IPS DF 6.9 (cell line): Measurements from ENCODE around the gene SAXO2.
"Not testable (repeated sequence)": the region's sequence is repeated elsewhere in the genome, so short reads cannot be mapped to it uniquely, and the experiment has no call there.

ENCODE experiments used
- DNase-seq: peaks from one replicate; pipeline ENCODE4 v3.0.0-alpha.2; 2013; ENCODE audit warnings: low read depth, low spot score
- H3K27ac ChIP-seq: one replicate; pipeline ENCODE4 v1.5.1; 2013; ENCODE audit warnings: low read length, control low read depth
- H3K27me3 ChIP-seq: 2 replicates; pipeline ENCODE4 v1.6.1; 2013; ENCODE audit warnings: mild to moderate bottlenecking, low read length; ENCODE audit not compliant: control insufficient read depth, insufficient read depth
- H3K36me3 ChIP-seq: 2 replicates; pipeline ENCODE4 v1.6.1; 2013; ENCODE audit warnings: low read length; ENCODE audit not compliant: control insufficient read depth, insufficient read depth
- H3K4me1 ChIP-seq: 2 replicates; pipeline ENCODE4 v1.6.1; 2013; ENCODE audit warnings: low read length; ENCODE audit not compliant: control insufficient read depth, insufficient read depth
- H3K4me3 ChIP-seq: 2 replicates; pipeline ENCODE4 v1.5.1; 2013; ENCODE audit warnings: mild to moderate bottlenecking, low read length
- H3K9me3 ChIP-seq: 2 replicates; pipeline ENCODE4 v1.6.1; 2013; ENCODE audit warnings: low read length, inconsistent platforms; ENCODE audit not compliant: control insufficient read depth, insufficient read depth
- WGBS: extraction: QIAGEN DNeasy Blood & Tissue Kit; methylation state at CpG from one replicate; pipeline ENCODE4 v1.1.7; 2013; ENCODE audit warnings: mixed read lengths, missing lambda C conversion rate; ENCODE audit not compliant: insufficient read length, insufficient coverage; 5-methylcytosine and 5-hydroxymethylcytosine counted together

Gene SAXO2

DNA sequence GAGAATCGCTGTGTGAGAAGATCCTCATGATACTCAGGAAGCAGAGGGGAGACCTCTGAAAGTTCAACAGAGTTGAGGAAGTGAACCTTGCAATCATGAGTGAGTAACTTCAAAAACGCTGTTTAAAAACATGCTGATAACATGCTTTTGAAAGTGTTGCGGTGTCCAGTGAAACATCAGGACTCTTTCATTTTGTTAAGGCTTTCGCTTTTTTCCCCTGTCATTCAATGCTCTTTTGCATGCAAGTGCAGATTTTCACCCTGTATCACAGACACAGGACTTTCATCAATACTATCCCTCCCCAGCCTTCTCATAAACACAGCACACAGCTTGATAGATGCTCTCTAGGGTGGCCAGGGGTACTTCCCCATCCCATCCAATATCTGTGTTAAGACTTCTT is 23.9 kb downstream of the SAXO2 start:
- not testable (repeated sequence) for H3K36me3 ChIP-seq, H3K4me3 ChIP-seq, H3K27ac ChIP-seq, H3K9me3 ChIP-seq, H3K4me1 ChIP-seq, DNase-seq, H3K27me3 ChIP-seq
- WGBS, result no CpG with 5 or more reads among the region's 4 CpGs

DNA sequence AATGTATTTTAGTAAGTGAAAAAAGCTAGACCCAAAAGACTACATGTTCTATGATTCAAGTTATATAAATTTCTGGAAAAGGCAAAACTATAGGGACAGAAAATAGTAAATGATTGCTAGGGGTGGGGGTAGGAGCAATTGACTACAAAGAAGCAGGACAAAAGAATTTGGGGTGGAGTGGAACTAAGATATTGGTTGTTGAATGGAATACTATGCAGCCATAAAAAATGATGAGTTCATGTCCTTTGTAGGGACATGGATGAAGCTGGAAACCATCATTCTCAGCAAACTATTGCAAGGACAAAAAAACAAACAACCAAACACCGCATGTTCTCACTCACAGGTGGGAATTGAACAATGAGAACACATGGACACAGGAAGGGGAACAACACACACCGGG is 25.6 kb downstream of the SAXO2 start:
- not testable (repeated sequence) for H3K36me3 ChIP-seq, H3K4me1 ChIP-seq, DNase-seq, H3K27me3 ChIP-seq, H3K4me3 ChIP-seq, H3K9me3 ChIP-seq, H3K27ac ChIP-seq
- no CpG with 5 or more reads among the region's 2 CpGs for WGBS

GRCh38 chr15:82292271-82292670 is 29.7 kb downstream of the SAXO2 start:
- Histone ChIP-seq H3K4me1 (peaks cover 2% of the 10 kb centered on the region; the same call in 1 of the 2 replicates), H3K27ac (no peak overlapping the region), H3K4me3 (no peak overlapping the region), H3K36me3 (no peaks in the 10 kb centered on the region), H3K27me3 (no peaks in the 10 kb centered on the region), H3K9me3 (no peaks in the 10 kb centered on the region)
- DNase-seq, result no peak
- WGBS, result no CpG with 5 or more reads among the region's 5 CpGs

DNA sequence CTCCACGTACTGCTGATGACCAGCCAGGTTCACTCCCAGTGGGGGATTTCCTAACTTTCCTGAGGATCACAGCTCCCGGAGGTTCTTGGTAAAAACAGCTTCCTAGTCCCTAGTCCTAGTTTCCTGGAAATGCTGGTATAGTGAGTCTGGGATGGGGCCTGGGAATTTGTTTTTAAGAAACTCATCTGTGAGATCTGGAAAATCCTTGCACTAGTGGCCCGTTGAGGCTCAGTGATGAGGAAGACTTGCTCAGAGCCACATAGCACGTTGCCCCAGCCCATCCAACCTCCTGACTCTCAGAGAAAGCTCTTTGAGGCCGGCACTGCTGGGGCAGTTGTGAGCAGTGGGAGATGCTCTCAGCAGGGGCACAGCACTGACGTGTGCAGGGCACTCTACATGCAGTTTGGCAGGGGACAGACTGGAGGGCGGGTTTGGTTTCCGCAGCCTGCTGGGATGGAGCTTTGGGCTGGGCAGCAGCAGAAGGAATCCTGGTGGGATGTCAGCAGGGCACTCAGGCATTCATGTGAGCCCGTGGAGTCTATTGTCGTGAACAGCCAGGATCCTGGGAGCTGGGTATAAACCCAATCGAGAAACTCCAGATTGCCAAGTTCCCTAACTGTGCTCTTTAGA is 31.6 kb downstream of the SAXO2 start:
- no peaks in the 10 kb centered on the region for H3K27me3 ChIP-seq
- no CpG with 5 or more reads among the region's 11 CpGs for WGBS
- no peaks in the 10 kb centered on the region for H3K36me3 ChIP-seq
- no peak overlapping the region for H3K27ac ChIP-seq
- H3K4me3 ChIP-seq, result no peak overlapping the region
- no peak for DNase-seq
- no peaks in the 10 kb centered on the region for H3K9me3 ChIP-seq
- H3K4me1 ChIP-seq, result peaks cover 2% of the 10 kb centered on the region; the same call in 1 of the 2 replicates

DNA sequence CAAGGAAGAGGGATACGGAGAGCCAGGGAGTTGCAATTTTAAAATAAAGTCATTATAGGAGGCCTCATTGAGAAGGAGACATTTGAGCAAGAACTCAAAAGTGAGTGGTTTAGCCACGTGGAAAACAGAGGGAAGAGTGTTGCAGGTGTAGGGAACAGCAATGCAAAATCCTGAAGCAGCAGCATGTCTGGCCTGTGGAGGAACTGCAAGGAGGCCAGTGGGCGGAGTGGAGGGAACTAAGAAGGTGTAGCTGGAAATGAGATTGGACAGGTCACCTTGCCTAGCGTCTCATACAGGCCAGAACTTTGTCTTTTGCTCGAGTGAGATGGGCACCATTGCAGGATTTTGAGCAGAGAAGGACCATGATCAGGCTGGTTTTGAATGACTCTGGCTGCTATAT is 34.9 kb downstream of the SAXO2 start:
- DNase-seq, result no peak
- no peaks in the 10 kb centered on the region for H3K36me3 ChIP-seq
- WGBS, result no CpG with 5 or more reads among the region's 5 CpGs

GRCh38 chr15:82298032-82298431 is 35.4 kb downstream of the SAXO2 start:
- Histone ChIP-seq H3K9me3 (no peaks in the 10 kb centered on the region), H3K4me3 (no peak overlapping the region), H3K27me3 (no peaks in the 10 kb centered on the region), H3K4me1 (peaks cover 2% of the 10 kb centered on the region; the same call in 1 of the 2 replicates), H3K27ac (no peak overlapping the region), H3K36me3 (no peaks in the 10 kb centered on the region)
- no CpG with 5 or more reads among the region's 13 CpGs for WGBS
- DNase-seq, result no peak

More for the DNA sequence above, 34.9 kb downstream of the SAXO2 start:
- peaks cover 2% of the 10 kb centered on the region; the same call in 1 of the 2 replicates for H3K4me1 ChIP-seq
- H3K27me3 ChIP-seq, result no peaks in the 10 kb centered on the region
- H3K4me3 ChIP-seq, result no peak overlapping the region
- no peak overlapping the region for H3K27ac ChIP-seq
- no peaks in the 10 kb centered on the region for H3K9me3 ChIP-seq

DNA sequence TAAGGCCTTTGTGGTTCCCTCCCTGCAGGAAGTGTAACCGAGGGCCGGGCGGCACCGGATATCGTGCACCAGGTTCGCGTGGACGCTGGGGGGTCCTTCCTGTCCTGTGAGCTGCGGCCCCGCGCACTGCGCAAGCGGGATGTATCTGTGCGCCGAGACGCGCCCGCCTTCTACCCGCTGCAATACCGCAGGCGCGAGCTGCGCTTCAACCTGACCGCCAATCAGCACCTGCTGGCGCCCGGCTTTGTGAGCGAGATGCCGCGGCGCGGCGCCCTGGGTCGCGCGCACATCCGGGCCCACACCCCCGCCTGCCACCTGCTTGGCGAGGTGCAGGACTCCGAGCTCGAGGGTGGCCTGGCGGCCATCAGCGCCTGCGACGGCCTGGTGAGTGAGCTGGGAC is 35.9 kb downstream of the SAXO2 start:
- Histone ChIP-seq H3K27ac (no peak overlapping the region), H3K4me3 (no peak overlapping the region), H3K27me3 (no peaks in the 10 kb centered on the region), H3K36me3 (no peaks in the 10 kb centered on the region), H3K4me1 (peaks cover 2% of the 10 kb centered on the region; the same call in 1 of the 2 replicates), H3K9me3 (no peaks in the 10 kb centered on the region)
- WGBS, result no CpG with 5 or more reads among the region's 44 CpGs
- no peak for DNase-seq

DNA sequence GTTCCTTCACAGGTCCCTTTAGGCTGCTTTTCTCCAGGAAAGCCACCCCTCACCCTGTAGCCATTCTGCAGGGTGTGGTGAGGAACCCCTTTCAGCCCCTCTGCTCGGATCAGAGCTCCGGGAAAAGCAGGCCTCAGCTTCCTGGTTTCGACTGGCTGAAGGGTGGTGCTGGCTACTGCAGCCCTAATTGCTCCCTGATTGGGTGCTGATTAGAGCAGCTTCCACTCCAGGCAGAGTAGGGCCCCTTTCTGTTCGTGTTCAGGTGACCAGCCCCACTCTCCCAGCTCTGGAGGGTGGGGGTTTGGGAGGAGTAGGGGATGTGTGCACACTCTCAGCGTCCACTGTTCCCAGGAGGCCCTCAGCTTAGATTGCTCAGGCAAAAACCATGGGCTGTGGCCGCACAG is 36.9 kb downstream of the SAXO2 start:
- no CpG with 5 or more reads among the region's 6 CpGs for WGBS
- H3K4me3 ChIP-seq, H3K9me3 ChIP-seq, H3K4me1 ChIP-seq, DNase-seq, H3K27ac ChIP-seq, H3K27me3 ChIP-seq, H3K36me3 ChIP-seq: not testable (repeated sequence)

DNA sequence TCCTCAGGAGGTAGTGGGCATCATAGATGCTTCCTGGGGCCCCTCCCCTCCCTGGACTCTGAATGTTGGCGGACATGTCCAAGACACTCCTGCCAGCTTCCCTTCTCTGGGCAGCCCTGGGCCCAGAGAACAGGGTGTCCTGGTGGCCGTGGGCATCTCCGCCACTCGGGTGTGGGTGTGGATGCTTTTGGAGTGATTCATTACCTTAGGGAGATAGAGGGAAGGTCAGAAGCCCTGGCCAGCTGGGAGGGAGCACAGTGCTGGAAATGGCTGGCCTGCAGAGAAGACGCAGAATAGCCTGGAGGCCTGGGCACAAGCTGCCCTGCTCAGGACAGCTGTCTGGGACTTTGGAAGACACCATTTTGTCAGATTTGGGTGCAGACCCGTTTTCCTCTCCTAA is 37.7 kb downstream of the SAXO2 start:
- not testable (repeated sequence) for H3K4me1 ChIP-seq, H3K4me3 ChIP-seq, H3K36me3 ChIP-seq, DNase-seq, H3K9me3 ChIP-seq, H3K27ac ChIP-seq, H3K27me3 ChIP-seq
- WGBS, result no CpG with 5 or more reads among the region's 6 CpGs

DNA sequence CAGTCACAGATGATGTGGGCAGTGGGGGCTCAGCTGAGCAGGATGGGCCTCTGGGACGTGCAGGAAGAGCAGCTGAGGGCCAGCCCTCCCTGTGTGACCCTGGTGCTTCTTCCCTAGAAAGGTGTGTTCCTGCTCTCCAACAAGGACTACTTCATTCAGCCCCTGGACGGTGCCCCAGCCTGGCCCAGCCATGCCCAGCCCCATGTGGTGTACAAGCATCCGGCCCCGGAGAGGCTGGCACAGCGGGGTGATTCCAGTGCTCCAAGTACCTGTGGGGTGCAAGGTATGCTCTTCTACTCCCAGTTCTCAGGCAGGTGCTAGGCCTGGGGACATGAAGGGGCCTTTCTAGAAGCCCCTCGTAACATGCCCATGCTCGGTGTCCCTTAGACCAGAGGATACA is 38.3 kb downstream of the SAXO2 start:
- Histone ChIP-seq H3K36me3 (no peaks in the 10 kb centered on the region), H3K27ac (no peak overlapping the region), H3K9me3 (no peaks in the 10 kb centered on the region), H3K27me3 (no peaks in the 10 kb centered on the region), H3K4me1 (no peaks in the 10 kb centered on the region), H3K4me3 (no peak overlapping the region)
- no peak for DNase-seq
- no CpG with 5 or more reads among the region's 7 CpGs for WGBS

DNA sequence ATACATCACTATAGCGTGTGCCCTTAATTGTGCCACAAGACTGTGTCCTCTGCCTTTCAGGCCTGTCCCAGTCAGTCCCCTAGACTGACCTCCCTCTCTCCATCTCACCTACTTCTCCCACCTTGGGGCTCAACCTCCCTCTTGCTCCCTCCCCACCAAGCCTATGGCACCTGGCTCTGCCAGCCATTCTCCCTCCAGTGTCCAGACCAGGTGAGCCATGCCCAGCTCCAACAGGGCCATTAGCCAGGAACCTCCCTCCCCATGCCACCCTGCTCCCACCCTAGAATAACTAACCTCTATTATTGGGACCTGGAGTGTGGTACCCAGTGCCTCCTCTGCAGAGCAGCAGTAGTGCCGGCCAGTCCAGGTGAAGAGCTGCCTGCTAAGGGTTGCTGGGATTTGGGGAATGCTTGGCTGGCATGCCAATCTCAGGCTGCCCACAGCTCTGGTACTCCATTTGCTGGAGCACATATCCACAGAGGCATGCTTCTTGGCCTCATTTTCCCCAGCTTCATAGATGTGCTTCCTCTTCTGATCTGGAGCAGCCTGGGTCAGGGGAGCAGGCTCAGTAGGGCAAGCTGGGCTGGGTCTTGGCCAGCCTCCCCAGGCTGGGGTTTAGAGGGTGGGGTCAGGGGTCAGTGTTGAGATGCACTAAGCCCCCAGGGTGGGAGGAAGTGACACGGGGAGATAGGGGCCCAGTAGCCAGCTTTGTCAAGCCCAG is 38.8 kb downstream of the SAXO2 start:
- Histone ChIP-seq H3K4me3 (no peak overlapping the region), H3K27ac (no peak overlapping the region), H3K4me1 (no peaks in the 10 kb centered on the region), H3K36me3 (no peaks in the 10 kb centered on the region), H3K9me3 (no peaks in the 10 kb centered on the region), H3K27me3 (no peaks in the 10 kb centered on the region)
- no CpG with 5 or more reads among the region's 3 CpGs for WGBS
- no peak for DNase-seq
